HEK293 (cell line): ENCODE data around the gene PPFIA3.

Source experiments
- CTCF ChIA-PET: fragments of 350-600 bp; formaldehyde crosslinking; extraction: SDS; loops from one replicate; lab custom pipeline; 2021; ENCODE audit warnings: antibody characterized with exemption; lab: Yijun Ruan, JAX
- POLR2A ChIA-PET: fragments of 300-600 bp; formaldehyde crosslinking; extraction: SDS; loops from one replicate; lab custom pipeline; 2020; ENCODE audit warnings: antibody characterized with exemption, inconsistent platforms; lab: Yijun Ruan, JAX
- H3K27ac ChIP-seq: fragments of 200-500 bp; sonication (Bioruptor generic); 2 replicates; pipeline ENCODE4 v1.5.1; 2014; ENCODE audit warnings: low read depth, low read length, control low read depth, inconsistent platforms; ENCODE audit errors: extremely low read depth
- H3K36me3 ChIP-seq, 2 experiments: fragments of 200-500 bp in 1 of 2; sonication (Bioruptor generic) in 1 of 2; 1 replicate in 1 of 2; 2 replicates in 1 of 2; pipeline ENCODE4 v1.5.1; 2014 to 2017; ENCODE audit warnings: inconsistent platforms in 2 of 2, low read length in 2 of 2; ENCODE audit not compliant: control insufficient read depth in 2 of 2, insufficient read depth in 1 of 2
- H3K4me1 ChIP-seq: fragments of 200-500 bp; sonication (Bioruptor generic); 2 replicates; pipeline ENCODE4 v1.5.1; 2014; ENCODE audit warnings: mild to moderate bottlenecking, low read length, inconsistent platforms; ENCODE audit not compliant: control insufficient read depth, insufficient read depth
- H3K4me3 ChIP-seq: 2 replicates; pipeline ENCODE4 v1.5.1; 2011; ENCODE audit warnings: low read depth, mild to moderate bottlenecking, control low read depth, low read length, moderate library complexity
- H3K9me3 ChIP-seq: fragments of 200-500 bp; sonication (Bioruptor generic); 2 replicates; pipeline ENCODE4 v1.5.1; 2014; ENCODE audit warnings: low read depth, low read length, inconsistent platforms; ENCODE audit not compliant: control insufficient read depth, insufficient read depth
- BCL11B ChIP-seq: fragments of 450-650 bp; formaldehyde crosslinking; IDR thresholded peaks from 2 replicates; pipeline ENCODE4 v1.5.1; 2016; ENCODE audit warnings: low read depth, missing biosample characterization, missing genetic modification characterization
- KLF1 ChIP-seq: fragments of 450-650 bp; formaldehyde crosslinking; IDR thresholded peaks from 2 replicates; pipeline ENCODE4 v1.5.1; 2016; ENCODE audit warnings: missing biosample characterization, missing genetic modification characterization
- TCF7L2 ChIP-seq: IDR thresholded peaks from 2 replicates; pipeline ENCODE4 v1.6.1; 2011; ENCODE audit warnings: low read depth, mild to moderate bottlenecking, inconsistent platforms, low read length, moderate library complexity, borderline replicate concordance
- WT1 ChIP-seq: fragments of 450-650 bp; formaldehyde crosslinking; IDR thresholded peaks from 2 replicates; pipeline ENCODE4 v1.5.1; 2016; ENCODE audit warnings: missing biosample characterization, missing genetic modification characterization
- YY2 ChIP-seq: fragments of 450-650 bp; formaldehyde crosslinking; IDR thresholded peaks from 2 replicates; pipeline ENCODE4 v1.5.1; 2016; ENCODE audit warnings: missing biosample characterization, missing genetic modification characterization
- ZEB2 ChIP-seq: fragments of 450-650 bp; formaldehyde crosslinking; IDR thresholded peaks from 2 replicates; pipeline ENCODE4 v1.5.1; 2016; ENCODE audit warnings: missing biosample characterization, missing genetic modification characterization
- ZIC2 ChIP-seq: fragments of 450-650 bp; formaldehyde crosslinking; IDR thresholded peaks from 2 replicates; pipeline ENCODE4 v1.5.1; 2016; ENCODE audit warnings: missing biosample characterization, missing genetic modification characterization
- ZNF121 ChIP-seq: fragments of 450-650 bp; formaldehyde crosslinking; IDR thresholded peaks from 2 replicates; pipeline ENCODE4 v1.5.1; 2016; ENCODE audit warnings: missing biosample characterization, missing genetic modification characterization
- ZNF610 ChIP-seq: fragments of 450-650 bp; formaldehyde crosslinking; IDR thresholded peaks from 2 replicates; pipeline ENCODE4 v1.5.1; 2016; ENCODE audit warnings: missing biosample characterization, missing genetic modification characterization, borderline replicate concordance
- ZNF660 ChIP-seq: fragments of 450-650 bp; IDR thresholded peaks from 2 replicates; pipeline ENCODE4 v1.5.1; 2018; ENCODE audit warnings: missing biosample characterization, mild to moderate bottlenecking, missing genetic modification characterization
- ZNF670 ChIP-seq: fragments of 450-650 bp; formaldehyde crosslinking; IDR thresholded peaks from 2 replicates; pipeline ENCODE4 v1.5.1; 2016; ENCODE audit warnings: missing biosample characterization, missing genetic modification characterization, low read depth
- ZSCAN16 ChIP-seq: fragments of 450-650 bp; formaldehyde crosslinking; IDR thresholded peaks from 2 replicates; pipeline ENCODE4 v1.5.1; 2016; ENCODE audit warnings: missing biosample characterization, missing genetic modification characterization
- TF ChIP-seq, protein P1 (sequence below): fragments of 450-650 bp; IDR thresholded peaks from 2 replicates; pipeline ENCODE4 v1.5.1; 2018; ENCODE audit warnings: missing biosample characterization, missing genetic modification characterization
- TF ChIP-seq, protein P2 (sequence below): fragments of 450-650 bp; formaldehyde crosslinking; IDR thresholded peaks from 2 replicates; pipeline ENCODE4 v1.5.1; 2016; ENCODE audit warnings: missing biosample characterization, missing genetic modification characterization

Gene PPFIA3

DNA sequence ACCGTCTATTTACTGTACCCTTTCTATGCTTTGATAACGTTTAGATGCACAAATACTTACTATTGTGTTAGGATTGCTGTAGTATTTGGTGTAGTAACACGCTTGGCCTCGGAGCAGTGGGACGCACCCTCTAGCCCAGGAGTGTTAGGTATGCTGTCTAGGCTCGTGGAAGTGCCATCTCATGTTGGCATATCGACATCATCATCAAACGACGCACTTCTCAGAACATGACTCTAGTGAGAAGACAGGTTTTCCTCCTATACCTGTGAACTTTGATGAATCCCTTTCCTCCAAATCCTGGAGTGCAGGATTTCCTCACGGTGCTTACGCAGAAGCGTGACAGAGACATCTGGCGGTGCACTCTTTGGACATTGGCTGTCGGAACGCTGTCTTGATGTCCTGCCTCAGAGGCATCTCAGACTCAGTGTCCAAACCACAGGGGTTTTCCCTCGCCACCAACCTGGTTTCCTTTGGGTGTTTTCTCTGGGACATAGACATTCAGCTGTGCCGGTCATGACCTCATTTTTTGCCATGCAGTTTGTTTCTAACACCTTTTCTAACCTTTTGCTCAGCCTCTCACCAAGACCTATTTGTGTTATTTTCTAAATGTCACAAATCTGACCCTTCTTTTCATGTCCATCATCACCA lies 27.8 kb upstream of the PPFIA3 start:
- Histone ChIP-seq H3K9me3 (no peaks in the 10 kb centered on the region), H3K27ac (no peak overlapping the region), H3K36me3 (peaks cover 91 to 95% of the 10 kb centered on the region in 2 experiments), H3K4me1 (0 out of 2 replicates have a peak, but pooled peaks cover 6% of the 10 kb centered on the region), H3K4me3 (no peak overlapping the region)
- ChIA-PET CTCF (interaction anchor here (0.6 to 0.9 kb wide), 3 partner anchors 115 to 422 kb away, joined by 3 read pairs; no protein-coding TSS in a partner anchor), POLR2A (interaction anchor here (0.6 kb wide), 1 partner anchor 119 kb away, joined by 6 read pairs; no protein-coding TSS in a partner anchor)
- TF ChIP-seq ZSCAN16 (tag by site-specific recombination) (no peak), YY2 (tag by site-specific recombination) (no peak), ZNF660 (tag by site-specific recombination) (no peak), ZNF610 (tag by site-specific recombination) (no peak), ZNF670 (tag by site-specific recombination) (no peak), TCF7L2 (no peak), KLF1 (tag by site-specific recombination) (no peak)
- TF ChIP-seq, protein P1, sequence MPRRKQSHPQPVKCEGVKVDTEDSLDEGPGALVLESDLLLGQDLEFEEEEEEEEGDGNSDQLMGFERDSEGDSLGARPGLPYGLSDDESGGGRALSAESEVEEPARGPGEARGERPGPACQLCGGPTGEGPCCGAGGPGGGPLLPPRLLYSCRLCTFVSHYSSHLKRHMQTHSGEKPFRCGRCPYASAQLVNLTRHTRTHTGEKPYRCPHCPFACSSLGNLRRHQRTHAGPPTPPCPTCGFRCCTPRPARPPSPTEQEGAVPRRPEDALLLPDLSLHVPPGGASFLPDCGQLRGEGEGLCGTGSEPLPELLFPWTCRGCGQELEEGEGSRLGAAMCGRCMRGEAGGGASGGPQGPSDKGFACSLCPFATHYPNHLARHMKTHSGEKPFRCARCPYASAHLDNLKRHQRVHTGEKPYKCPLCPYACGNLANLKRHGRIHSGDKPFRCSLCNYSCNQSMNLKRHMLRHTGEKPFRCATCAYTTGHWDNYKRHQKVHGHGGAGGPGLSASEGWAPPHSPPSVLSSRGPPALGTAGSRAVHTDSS (tag by site-specific recombination), result no peak

DNA sequence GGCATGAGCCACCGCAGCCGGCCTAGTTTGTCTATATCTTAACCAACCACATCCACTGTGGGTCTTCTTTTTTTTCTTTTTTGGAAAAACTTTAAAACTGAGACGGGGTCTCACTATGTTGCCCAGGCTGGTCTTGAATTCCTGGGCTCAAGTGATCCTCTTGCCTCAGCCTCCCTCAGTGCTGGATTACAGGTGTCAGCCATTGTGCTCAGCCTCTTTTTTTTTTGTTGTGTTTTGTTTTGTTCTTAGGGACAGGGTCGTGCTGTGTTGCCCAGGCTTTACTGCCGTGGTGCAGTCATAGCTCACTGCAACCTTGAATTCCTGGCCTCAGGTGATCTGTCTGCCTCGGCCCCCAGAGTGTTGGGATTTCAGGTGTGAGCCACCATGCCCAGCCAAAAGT lies 26.7 kb upstream of the PPFIA3 start:
- ChIA-PET CTCF (interaction anchor here (0.6 to 1.2 kb wide), 4 partner anchors 11 to 485 kb away, joined by 3 to 6 read pairs (median 4); no protein-coding TSS in a partner anchor), POLR2A (no interaction called here)
- no peaks in the 10 kb centered on the region for H3K9me3 ChIP-seq

GRCh38 chr19:49094505-49095482 lies 24.6 kb upstream of the PPFIA3 start:
- POLR2A ChIA-PET, result interaction anchor here (0.6 to 1.3 kb wide), 5 partner anchors 10 to 134 kb away, joined by 3 to 5 read pairs (median 4); partner anchors contain the start of genes LIN7B and RUVBL2
- Histone ChIP-seq H3K36me3 (peaks cover 85 to 100% of the 10 kb centered on the region in 2 experiments), H3K27ac (no peak overlapping the region; the same call in 1 of the 2 replicates)
- TF ChIP-seq, protein P2, sequence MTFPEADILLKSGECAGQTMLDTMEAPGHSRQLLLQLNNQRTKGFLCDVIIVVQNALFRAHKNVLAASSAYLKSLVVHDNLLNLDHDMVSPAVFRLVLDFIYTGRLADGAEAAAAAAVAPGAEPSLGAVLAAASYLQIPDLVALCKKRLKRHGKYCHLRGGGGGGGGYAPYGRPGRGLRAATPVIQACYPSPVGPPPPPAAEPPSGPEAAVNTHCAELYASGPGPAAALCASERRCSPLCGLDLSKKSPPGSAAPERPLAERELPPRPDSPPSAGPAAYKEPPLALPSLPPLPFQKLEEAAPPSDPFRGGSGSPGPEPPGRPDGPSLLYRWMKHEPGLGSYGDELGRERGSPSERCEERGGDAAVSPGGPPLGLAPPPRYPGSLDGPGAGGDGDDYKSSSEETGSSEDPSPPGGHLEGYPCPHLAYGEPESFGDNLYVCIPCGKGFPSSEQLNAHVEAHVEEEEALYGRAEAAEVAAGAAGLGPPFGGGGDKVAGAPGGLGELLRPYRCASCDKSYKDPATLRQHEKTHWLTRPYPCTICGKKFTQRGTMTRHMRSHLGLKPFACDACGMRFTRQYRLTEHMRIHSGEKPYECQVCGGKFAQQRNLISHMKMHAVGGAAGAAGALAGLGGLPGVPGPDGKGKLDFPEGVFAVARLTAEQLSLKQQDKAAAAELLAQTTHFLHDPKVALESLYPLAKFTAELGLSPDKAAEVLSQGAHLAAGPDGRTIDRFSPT (tag by site-specific recombination), result no peak
- peak; percentile 35; the same call in 1 of the 2 replicates for TF ChIP-seq ZIC2 (tag by site-specific recombination)
- TF ChIP-seq, all 188 proteins: peak for 1
- H3K4me1 ChIP-seq, result peaks cover 8% of the 10 kb centered on the region
- H3K4me3 ChIP-seq, result no peak overlapping the region
- CTCF ChIA-PET, result interaction anchor here (0.6 to 7.1 kb wide), 9 partner anchors 13 to 131 kb away, joined by 3 to 105 read pairs (median 11); no protein-coding TSS in a partner anchor
- H3K9me3 ChIP-seq, result no peaks in the 10 kb centered on the region

More for the DNA sequence above, 26.7 kb upstream of the PPFIA3 start:
- Histone ChIP-seq H3K36me3 (peaks cover 86 to 95% of the 10 kb centered on the region in 2 experiments), H3K4me1 (peaks cover 8% of the 10 kb centered on the region), H3K27ac (no peak overlapping the region), H3K4me3 (no peak overlapping the region)
- TF ChIP-seq BCL11B (tag by site-specific recombination), result no peak
- TF ChIP-seq ZEB2 (tag by site-specific recombination), result no peak
- TF ChIP-seq ZNF121, result peak; percentile 98
- TF ChIP-seq WT1 (tag by site-specific recombination), result no peak
